Measurements from ENCODE around the gene ANKRD39. TPM values are rescaled to one million over a fixed set of nuclear protein-coding genes. Genes with fewer than 3 reads are reported as not detected.

ANKRD39 gene
- total RNA-seq, 1 donor, result 4.7 TPM

GRCh38 chr2:96852667-96853066 lies 5.1 kb downstream of the ANKRD39 start:
- H3K4me3 ChIP-seq (ENCODE audit: low read depth, low read length), result no peak overlapping the region
- no peak for DNase-seq (ENCODE audit: low read depth)
- no peak for TF ChIP-seq CTCF (IDR thresholded peaks at IDR 0.05; ENCODE audit: insufficient read depth, low read depth, low read length)

GRCh38 chr2:96848264-96848663 lies 9.6 kb downstream of the ANKRD39 start:
- TF ChIP-seq CTCF (IDR thresholded peaks at IDR 0.05; ENCODE audit: insufficient read depth, low read depth, low read length), result no peak
- no peak overlapping the region for H3K4me3 ChIP-seq (ENCODE audit: low read depth, low read length)
- no peak for DNase-seq (ENCODE audit: low read depth)

DNA sequence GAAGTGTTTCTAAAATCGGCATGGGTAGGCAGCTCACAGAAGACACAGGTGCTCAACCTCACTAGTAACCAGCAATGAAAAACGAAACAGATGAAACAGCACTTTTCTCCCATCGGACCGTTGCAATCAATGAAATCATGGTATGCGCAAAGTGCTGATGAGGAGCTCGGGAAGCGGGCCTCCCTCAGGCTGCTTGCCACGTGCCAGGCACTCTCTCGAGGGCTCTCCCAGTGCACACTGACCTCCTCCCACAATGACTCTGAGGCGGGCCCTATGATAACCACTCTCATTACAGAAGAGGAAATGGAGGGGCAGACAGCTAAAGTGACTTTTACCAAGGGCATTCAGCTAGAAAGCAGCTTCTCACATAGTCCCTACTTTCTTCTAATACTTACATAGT lies 10.2 kb downstream of the ANKRD39 start:
- no peak for DNase-seq (ENCODE audit: low read depth)
- no peak overlapping the region for H3K4me3 ChIP-seq (ENCODE audit: low read depth, low read length)
- TF ChIP-seq CTCF (IDR thresholded peaks at IDR 0.05; ENCODE audit: insufficient read depth, low read depth, low read length), result no peak

- H3K4me3 ChIP-seq (ENCODE audit: low read depth, low read length), result no peak overlapping the region
- DNase-seq (ENCODE audit: low read depth), result no peak
- TF ChIP-seq CTCF (IDR thresholded peaks at IDR 0.05; ENCODE audit: insufficient read depth, low read depth, low read length), result no peak
Measured at GRCh38 chr2:96846825-96847224, 11.0 kb downstream of the ANKRD39 start.

- no peak for DNase-seq (ENCODE audit: low read depth)
- no peak overlapping the region for H3K4me3 ChIP-seq (ENCODE audit: low read depth, low read length)
- no peak for TF ChIP-seq CTCF (IDR thresholded peaks at IDR 0.05; ENCODE audit: insufficient read depth, low read depth, low read length)
Measured at GRCh38 chr2:96844405-96844808, 13.4 kb downstream of the ANKRD39 start.

GRCh38 chr2:96843538-96844268 lies 14.1 kb downstream of the ANKRD39 start, which contains the start of gene ANKRD23:
ANKRD23 (minus strand) TSS chr2:96844021; CDS start chr2:96843992, 29 bp downstream.
- no peak within 1 kb of the TSS for H3K4me3 ChIP-seq (ENCODE audit: low read depth, low read length)
- TF ChIP-seq CTCF (IDR thresholded peaks at IDR 0.05; ENCODE audit: insufficient read depth, low read depth, low read length), result no peak
- DNase-seq (ENCODE audit: low read depth), result no peak

DNA sequence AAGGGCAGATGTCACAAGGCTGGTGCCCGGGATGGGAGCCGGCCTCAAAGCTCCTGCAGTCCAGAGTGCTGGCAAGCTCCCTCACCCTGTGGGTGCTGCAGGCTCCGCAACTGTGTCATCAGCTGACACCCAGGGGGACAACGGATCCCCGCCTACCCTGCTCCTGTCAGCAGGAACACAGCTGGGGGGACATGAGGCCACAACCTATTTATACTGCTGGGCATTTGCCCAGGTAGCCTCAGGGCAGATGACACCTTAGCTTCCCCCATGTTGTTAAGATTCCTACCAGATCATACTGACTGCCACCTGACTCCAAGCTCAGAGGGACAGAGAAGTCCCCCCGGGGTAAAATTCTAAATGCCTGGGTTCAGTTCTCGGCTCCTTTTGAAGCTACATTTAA lies 15.2 kb downstream of the ANKRD39 start:
- TF ChIP-seq CTCF (IDR thresholded peaks at IDR 0.05; ENCODE audit: insufficient read depth, low read depth, low read length), result no peak
- no peak for DNase-seq (ENCODE audit: low read depth)
- no peak overlapping the region for H3K4me3 ChIP-seq (ENCODE audit: low read depth, low read length)
